GM12878 (cell line): ENCODE measurements around the gene LSM12. TPM values are rescaled to one million over a fixed set of nuclear protein-coding genes. Genes with fewer than 3 reads are reported as not detected.

Source experiments
- BHLHE40 ChIP-seq, 2 experiments: fragments of 450-650 bp in 1 of 2; IDR thresholded peaks; 2 replicates each; pipeline ENCODE4 v1.6.1; 2011 to 2017; ENCODE audit warnings: low read depth in 2 of 2, borderline replicate concordance in 1 of 2, improper control_type of control experiment in 1 of 2, low read length in 1 of 2, mild to moderate bottlenecking in 1 of 2
- BMI1 ChIP-seq: fragments of 450-650 bp; IDR thresholded peaks from 2 replicates; pipeline ENCODE4 v1.6.1; 2016; ENCODE audit warnings: mild to moderate bottlenecking, moderate library complexity, borderline replicate concordance
- CBX3 ChIP-seq: fragments of 200-600 bp; sonication (generic); IDR thresholded peaks from 2 replicates; pipeline ENCODE4 v1.6.1; 2016; ENCODE audit warnings: low read depth, borderline replicate concordance
- CUX1 ChIP-seq: IDR thresholded peaks from 2 replicates; pipeline ENCODE4 v1.6.1; 2012; ENCODE audit warnings: improper control_type of control experiment, low read depth, low read length; ENCODE audit not compliant: insufficient replicate concordance
- EGR1 ChIP-seq, 2 experiments: IDR thresholded peaks; 1 replicate in 1 of 2; 2 replicates in 1 of 2; pipeline ENCODE4 v1.6.1; 2011 to 2012; ENCODE audit warnings: low read depth in 2 of 2, low read length in 2 of 2, borderline replicate concordance in 1 of 2, mild to moderate bottlenecking in 1 of 2, moderate library complexity in 1 of 2
- FOS ChIP-seq: IDR thresholded peaks from 3 replicates; pipeline ENCODE4 v1.6.1; 2011; ENCODE audit warnings: borderline replicate concordance; ENCODE audit not compliant: insufficient read length; ENCODE audit errors: extremely low read depth
- IKZF2 ChIP-seq, 2 experiments: fragments of 450-650 bp; IDR thresholded peaks; 2 replicates each; pipeline ENCODE4 v1.6.1; 2017; ENCODE audit warnings: mild to moderate bottlenecking in 2 of 2, moderate library complexity in 2 of 2
- JUND ChIP-seq: IDR thresholded peaks from 2 replicates; pipeline ENCODE4 v1.6.1; 2012; ENCODE audit warnings: low read depth, mild to moderate bottlenecking, low read length, improper control_type of control experiment, moderate library complexity
- KDM1A ChIP-seq: fragments of 200-600 bp; sonication (generic); IDR thresholded peaks from 2 replicates; pipeline ENCODE4 v1.6.1; 2016; ENCODE audit warnings: borderline replicate concordance
- NBN ChIP-seq: fragments of 450-650 bp; IDR thresholded peaks from 2 replicates; pipeline ENCODE4 v1.6.1; 2016
- PML ChIP-seq: IDR thresholded peaks from 2 replicates; pipeline ENCODE4 v1.6.1; 2012; ENCODE audit warnings: low read length, inconsistent platforms
- POU2F2 ChIP-seq: IDR thresholded peaks from 3 replicates; pipeline ENCODE4 v1.6.1; 2011; ENCODE audit warnings: low read depth, mild to moderate bottlenecking, low read length, borderline replicate concordance
- RAD21 ChIP-seq: IDR thresholded peaks from 2 replicates; pipeline ENCODE4 v1.6.1; 2011; ENCODE audit warnings: mild to moderate bottlenecking, low read depth, low read length, moderate library complexity; ENCODE audit not compliant: insufficient read depth
- RUNX3 ChIP-seq: IDR thresholded peaks from 2 replicates; pipeline ENCODE4 v1.6.1; 2012; ENCODE audit warnings: low read length, inconsistent platforms
- TAF1 ChIP-seq: IDR thresholded peaks from 2 replicates; pipeline ENCODE4 v1.6.1; 2011; ENCODE audit warnings: mild to moderate bottlenecking, low read depth, low read length, borderline replicate concordance
- polyA plus RNA-seq, 11 experiments: library from polyadenylated mRNA; depleted of rRNA in 4 of 11; unstranded in 6 of 11; stranded (reverse) in 5 of 11; fragments of >200 nt; fragmentation: Nextera tagmentation in 4 of 11; fragmentation: Illumina TruSeq in 1 of 11; extraction: Ambion mirVana in 4 of 11; extraction: Trizol in 1 of 11; gene quantifications; 1 replicate in 1 of 11; 2 replicates in 10 of 11; pipeline versions ENCODE4 v1.2.1 to v1.2.3, GENCODE V29; 2011 to 2016; ENCODE audit warnings: inconsistent platforms in 2 of 11, missing spikeins in 2 of 11, low read depth in 1 of 11
- total RNA-seq, 4 experiments: library from RNA; depleted of rRNA in 3 of 4; stranded (reverse); fragments of >200 nt in 3 of 4; fragmentation: Illumina TruSeq in 1 of 4; extraction: Trizol in 1 of 4; gene quantifications; 2 replicates each; pipeline versions ENCODE4 v1.2.1 to v1.2.3, GENCODE V29; 2013 to 2021
- TF ChIP-seq, protein P1 (sequence below): fragments of 450-650 bp; formaldehyde crosslinking; IDR thresholded peaks from 2 replicates; pipeline ENCODE4 v1.4.0; 2020; ENCODE audit warnings: mild to moderate bottlenecking, moderate library complexity
- TF ChIP-seq, protein P2 (sequence below): fragments of 450-650 bp; formaldehyde crosslinking; IDR thresholded peaks from 2 replicates; pipeline ENCODE4 v1.4.0; 2022; ENCODE audit warnings: mild to moderate bottlenecking, moderate library complexity

The LSM12 gene
- total and polyA plus RNA-seq, 10 of the 15 experiments (the other 5 are each of a cell fraction or from before 2014, with no cell fraction given), result 51.1 to 206 (median 70.8) TPM

GRCh38 chr17:44070455-44071197 lies 4.2 kb upstream of the LSM12 start, which contains the start of gene G6PC3 (continued):
- peak; percentile 84 for TF ChIP-seq FOS
- 0 out of 2 replicates have a peak, but pooled peaks have one; percentile 20 for TF ChIP-seq RAD21
- TF ChIP-seq RUNX3, result peak; percentile 57
- TF ChIP-seq BMI1, result no peak
- peak; percentile 63; the same call in 1 of the 2 replicates for TF ChIP-seq NBN
- TF ChIP-seq CBX3, result no peak
- no peak for TF ChIP-seq JUND
- TF ChIP-seq KDM1A, result no peak
- TF ChIP-seq PML, result 0 out of 2 replicates have a peak, but pooled peaks have one; percentile 81
- peak; percentile 96 to 97 for TF ChIP-seq BHLHE40 (IDR thresholded peaks at IDR 0.05; ENCODE audit: borderline replicate concordance in 1 of 2, low read depth in 2 of 2, low read length in 1 of 2)
- TF ChIP-seq EGR1 (IDR thresholded peaks at IDR 0.05; ENCODE audit: borderline replicate concordance in 1 of 2, low read depth in 2 of 2, low read length in 2 of 2), result 0 out of 3 replicates have a peak, but pooled peaks of 1 of the 2 experiments have one; percentile 31
- peak; percentile 51; the same call in 2 of the 3 replicates for TF ChIP-seq POU2F2
- TF ChIP-seq, protein P1, sequence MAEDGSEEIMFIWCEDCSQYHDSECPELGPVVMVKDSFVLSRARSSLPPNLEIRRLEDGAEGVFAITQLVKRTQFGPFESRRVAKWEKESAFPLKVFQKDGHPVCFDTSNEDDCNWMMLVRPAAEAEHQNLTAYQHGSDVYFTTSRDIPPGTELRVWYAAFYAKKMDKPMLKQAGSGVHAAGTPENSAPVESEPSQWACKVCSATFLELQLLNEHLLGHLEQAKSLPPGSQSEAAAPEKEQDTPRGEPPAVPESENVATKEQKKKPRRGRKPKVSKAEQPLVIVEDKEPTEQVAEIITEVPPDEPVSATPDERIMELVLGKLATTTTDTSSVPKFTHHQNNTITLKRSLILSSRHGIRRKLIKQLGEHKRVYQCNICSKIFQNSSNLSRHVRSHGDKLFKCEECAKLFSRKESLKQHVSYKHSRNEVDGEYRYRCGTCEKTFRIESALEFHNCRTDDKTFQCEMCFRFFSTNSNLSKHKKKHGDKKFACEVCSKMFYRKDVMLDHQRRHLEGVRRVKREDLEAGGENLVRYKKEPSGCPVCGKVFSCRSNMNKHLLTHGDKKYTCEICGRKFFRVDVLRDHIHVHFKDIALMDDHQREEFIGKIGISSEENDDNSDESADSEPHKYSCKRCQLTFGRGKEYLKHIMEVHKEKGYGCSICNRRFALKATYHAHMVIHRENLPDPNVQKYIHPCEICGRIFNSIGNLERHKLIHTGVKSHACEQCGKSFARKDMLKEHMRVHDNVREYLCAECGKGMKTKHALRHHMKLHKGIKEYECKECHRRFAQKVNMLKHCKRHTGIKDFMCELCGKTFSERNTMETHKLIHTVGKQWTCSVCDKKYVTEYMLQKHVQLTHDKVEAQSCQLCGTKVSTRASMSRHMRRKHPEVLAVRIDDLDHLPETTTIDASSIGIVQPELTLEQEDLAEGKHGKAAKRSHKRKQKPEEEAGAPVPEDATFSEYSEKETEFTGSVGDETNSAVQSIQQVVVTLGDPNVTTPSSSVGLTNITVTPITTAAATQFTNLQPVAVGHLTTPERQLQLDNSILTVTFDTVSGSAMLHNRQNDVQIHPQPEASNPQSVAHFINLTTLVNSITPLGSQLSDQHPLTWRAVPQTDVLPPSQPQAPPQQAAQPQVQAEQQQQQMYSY (CRISPR knock-in tag), result no peak
- TF ChIP-seq CUX1, result no peak
- TF ChIP-seq TAF1, result peak; percentile 85; the same call in 1 of the 2 replicates
- TF ChIP-seq, protein P2, sequence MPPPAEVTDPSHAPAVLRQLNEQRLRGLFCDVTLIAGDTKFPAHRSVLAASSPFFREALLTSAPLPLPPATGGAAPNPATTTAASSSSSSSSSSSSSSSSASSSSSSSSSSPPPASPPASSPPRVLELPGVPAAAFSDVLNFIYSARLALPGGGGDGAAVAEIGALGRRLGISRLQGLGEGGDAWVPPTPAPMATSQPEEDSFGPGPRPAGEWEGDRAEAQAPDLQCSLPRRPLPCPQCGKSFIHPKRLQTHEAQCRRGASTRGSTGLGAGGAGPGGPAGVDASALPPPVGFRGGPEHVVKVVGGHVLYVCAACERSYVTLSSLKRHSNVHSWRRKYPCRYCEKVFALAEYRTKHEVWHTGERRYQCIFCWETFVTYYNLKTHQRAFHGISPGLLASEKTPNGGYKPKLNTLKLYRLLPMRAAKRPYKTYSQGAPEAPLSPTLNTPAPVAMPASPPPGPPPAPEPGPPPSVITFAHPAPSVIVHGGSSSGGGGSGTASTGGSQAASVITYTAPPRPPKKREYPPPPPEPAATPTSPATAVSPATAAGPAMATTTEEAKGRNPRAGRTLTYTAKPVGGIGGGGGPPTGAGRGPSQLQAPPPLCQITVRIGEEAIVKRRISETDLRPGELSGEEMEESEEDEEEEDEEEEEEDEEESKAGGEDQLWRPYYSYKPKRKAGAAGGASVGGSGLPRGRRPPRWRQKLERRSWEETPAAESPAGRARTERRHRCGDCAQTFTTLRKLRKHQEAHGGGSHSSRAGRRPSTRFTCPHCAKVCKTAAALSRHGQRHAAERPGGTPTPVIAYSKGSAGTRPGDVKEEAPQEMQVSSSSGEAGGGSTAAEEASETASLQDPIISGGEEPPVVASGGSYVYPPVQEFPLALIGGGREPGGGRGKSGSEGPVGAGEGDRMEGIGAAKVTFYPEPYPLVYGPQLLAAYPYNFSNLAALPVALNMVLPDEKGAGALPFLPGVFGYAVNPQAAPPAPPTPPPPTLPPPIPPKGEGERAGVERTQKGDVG (CRISPR knock-in tag), result no peak
- peak; percentile 58 to 70; a peak in 3 of 4 replicates for TF ChIP-seq IKZF2 (IDR thresholded peaks at IDR 0.05)
